RWPE2 (cell line): ENCODE results near the gene ZSWIM6.

Source experiments
- ATAC-seq: fragments of 200-7000 bp; cut with Tn5 transposase; 3 replicates; pipeline ENCODE4 v1.9.1; 2021; ENCODE audit warnings: low read depth
- DNase-seq: peaks from one replicate; pipeline ENCODE4 v3.0.0-alpha.2; 2020; ENCODE audit warnings: low spot score
- H3K27ac ChIP-seq: fragments of 450-650 bp; 2 replicates; pipeline ENCODE4 v1.5.1; 2017; ENCODE audit warnings: mild to moderate bottlenecking; ENCODE audit not compliant: poor library complexity, severe bottlenecking
- H3K27me3 ChIP-seq: fragments of 250-450 bp; sonication (Bioruptor Pico); 2 replicates; pipeline ENCODE4 v1.5.1; 2021; ENCODE audit warnings: mild to moderate bottlenecking, moderate library complexity; ENCODE audit not compliant: insufficient read depth, poor library complexity, severe bottlenecking
- H3K36me3 ChIP-seq: fragments of 250-450 bp; sonication (Bioruptor Pico); 2 replicates; pipeline ENCODE4 v1.5.1; 2020; ENCODE audit warnings: low read depth, mild to moderate bottlenecking, moderate library complexity
- H3K4me1 ChIP-seq: fragments of 250-450 bp; sonication (Bioruptor Pico); 2 replicates; pipeline ENCODE4 v1.5.1; 2021; ENCODE audit warnings: mild to moderate bottlenecking, moderate library complexity; ENCODE audit not compliant: insufficient read depth, poor library complexity, severe bottlenecking
- H3K4me3 ChIP-seq: fragments of 250-450 bp; sonication (Bioruptor Pico); 2 replicates; pipeline ENCODE4 v1.5.1; 2021; ENCODE audit warnings: mild to moderate bottlenecking, moderate library complexity; ENCODE audit not compliant: severe bottlenecking
- H3K9me3 ChIP-seq: fragments of 250-450 bp; sonication (Bioruptor Pico); 2 replicates; pipeline ENCODE4 v1.5.1; 2021; ENCODE audit warnings: mild to moderate bottlenecking, moderate library complexity; ENCODE audit not compliant: severe bottlenecking
- TF ChIP-seq, protein P1 (sequence below): fragments of 450-650 bp; IDR thresholded peaks from one replicate; pipeline ENCODE4 v1.5.1; 2017; ENCODE audit warnings: mild to moderate bottlenecking, moderate library complexity; ENCODE audit not compliant: poor library complexity, severe bottlenecking

The ZSWIM6 gene

DNA sequence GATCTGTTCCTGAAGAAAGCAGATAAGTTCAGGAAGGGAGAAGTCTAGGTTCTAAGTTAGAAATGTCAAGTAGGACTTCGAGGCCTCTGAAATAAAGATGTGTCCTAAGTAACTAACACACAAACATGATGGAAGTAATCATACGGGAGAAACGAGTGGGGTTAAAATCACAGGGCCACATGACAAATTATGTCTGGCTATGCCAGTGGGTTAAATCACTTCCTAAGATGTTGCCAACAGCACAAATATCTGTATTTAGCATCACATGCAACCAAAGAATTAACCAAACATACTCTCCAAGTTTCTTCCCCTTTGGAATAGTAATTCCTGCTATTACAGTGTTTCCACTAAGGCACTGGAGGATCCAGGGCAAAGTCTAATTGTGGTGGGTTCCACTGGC is 13.7 kb upstream of the ZSWIM6 start:
- Histone ChIP-seq H3K36me3 (no peaks in the 10 kb centered on the region), H3K9me3 (no peaks in the 10 kb centered on the region), H3K27ac (no peak overlapping the region), H3K4me3 (no peak overlapping the region), H3K27me3 (no peaks in the 10 kb centered on the region), H3K4me1 (peaks cover 37% of the 10 kb centered on the region)
- ATAC-seq (no peak), DNase-seq (no peak)
- TF ChIP-seq, protein P1, sequence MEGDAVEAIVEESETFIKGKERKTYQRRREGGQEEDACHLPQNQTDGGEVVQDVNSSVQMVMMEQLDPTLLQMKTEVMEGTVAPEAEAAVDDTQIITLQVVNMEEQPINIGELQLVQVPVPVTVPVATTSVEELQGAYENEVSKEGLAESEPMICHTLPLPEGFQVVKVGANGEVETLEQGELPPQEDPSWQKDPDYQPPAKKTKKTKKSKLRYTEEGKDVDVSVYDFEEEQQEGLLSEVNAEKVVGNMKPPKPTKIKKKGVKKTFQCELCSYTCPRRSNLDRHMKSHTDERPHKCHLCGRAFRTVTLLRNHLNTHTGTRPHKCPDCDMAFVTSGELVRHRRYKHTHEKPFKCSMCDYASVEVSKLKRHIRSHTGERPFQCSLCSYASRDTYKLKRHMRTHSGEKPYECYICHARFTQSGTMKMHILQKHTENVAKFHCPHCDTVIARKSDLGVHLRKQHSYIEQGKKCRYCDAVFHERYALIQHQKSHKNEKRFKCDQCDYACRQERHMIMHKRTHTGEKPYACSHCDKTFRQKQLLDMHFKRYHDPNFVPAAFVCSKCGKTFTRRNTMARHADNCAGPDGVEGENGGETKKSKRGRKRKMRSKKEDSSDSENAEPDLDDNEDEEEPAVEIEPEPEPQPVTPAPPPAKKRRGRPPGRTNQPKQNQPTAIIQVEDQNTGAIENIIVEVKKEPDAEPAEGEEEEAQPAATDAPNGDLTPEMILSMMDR = no peak

DNA sequence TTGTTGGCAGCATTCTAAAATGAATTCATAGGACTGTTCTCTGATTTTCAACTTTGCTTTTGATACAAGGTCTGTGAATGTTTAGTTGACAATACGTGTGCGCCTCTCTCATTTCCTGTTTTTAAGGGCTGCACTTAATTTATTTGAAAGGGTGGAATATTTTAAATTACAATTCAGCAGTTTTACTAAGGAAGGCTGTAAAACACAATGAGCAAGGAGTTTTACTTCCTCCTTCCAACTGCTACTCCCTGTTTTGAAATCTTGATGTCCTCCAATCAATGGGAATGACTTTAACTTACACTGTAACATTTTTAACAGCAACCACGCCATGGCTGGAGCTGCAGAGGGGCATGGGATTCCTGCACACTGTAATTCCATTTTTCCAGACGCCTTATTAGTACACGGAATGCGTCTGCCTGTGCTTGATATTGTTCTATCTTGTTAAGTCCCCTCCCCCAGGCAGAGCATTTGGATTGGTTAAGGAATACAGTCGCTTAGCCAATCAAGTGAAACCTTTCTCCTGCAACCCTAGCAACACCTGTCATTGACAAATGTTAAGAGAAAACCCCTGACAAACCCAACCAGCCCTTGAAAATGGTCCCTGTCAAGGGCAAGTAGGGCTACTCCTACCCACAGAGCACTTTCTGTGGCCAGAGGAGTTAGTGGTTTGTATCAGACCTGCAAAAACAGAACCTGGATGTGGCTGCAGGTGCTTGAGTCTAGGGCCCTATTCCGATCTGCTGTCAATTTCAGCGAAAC is 12.5 kb upstream of the ZSWIM6 start:
- ATAC-seq = no peak

DNA sequence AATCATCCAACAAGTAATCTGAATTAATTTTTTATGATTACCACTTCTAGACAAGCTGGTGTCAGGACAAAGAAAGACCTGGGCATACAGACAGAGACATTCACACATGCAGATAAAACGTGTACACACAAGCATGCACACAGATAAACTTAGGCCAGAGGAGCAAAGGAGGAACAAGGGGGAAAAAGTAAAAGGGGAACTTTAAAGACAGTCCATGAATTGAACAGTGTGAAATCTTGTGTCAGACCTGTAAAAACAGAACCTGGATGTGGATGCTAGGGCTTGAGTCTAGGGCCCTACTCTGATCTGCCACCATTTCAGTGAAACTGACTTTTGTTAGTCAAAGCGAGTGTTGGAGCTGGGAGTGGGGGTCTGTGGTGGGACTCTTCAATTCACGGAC is 11.2 kb upstream of the ZSWIM6 start:
- Histone ChIP-seq H3K36me3 (no peaks in the 10 kb centered on the region), H3K4me1 (peaks cover 24% of the 10 kb centered on the region), H3K27me3 (no peaks in the 10 kb centered on the region), H3K4me3 (no peak overlapping the region), H3K27ac (no peak overlapping the region), H3K9me3 (no peaks in the 10 kb centered on the region)
- TF ChIP-seq, protein P1 = no peak
- DNase-seq (no peak), ATAC-seq (no peak)

More for the DNA sequence above, 12.5 kb upstream of the ZSWIM6 start:
- H3K4me3 ChIP-seq = no peak overlapping the region
- H3K27me3 ChIP-seq = no peaks in the 10 kb centered on the region
- no peaks in the 10 kb centered on the region for H3K9me3 ChIP-seq
- TF ChIP-seq, protein P1 = no peak
- DNase-seq = no peak
- no peaks in the 10 kb centered on the region for H3K36me3 ChIP-seq
- no peak overlapping the region for H3K27ac ChIP-seq
- peaks cover 31% of the 10 kb centered on the region for H3K4me1 ChIP-seq

DNA sequence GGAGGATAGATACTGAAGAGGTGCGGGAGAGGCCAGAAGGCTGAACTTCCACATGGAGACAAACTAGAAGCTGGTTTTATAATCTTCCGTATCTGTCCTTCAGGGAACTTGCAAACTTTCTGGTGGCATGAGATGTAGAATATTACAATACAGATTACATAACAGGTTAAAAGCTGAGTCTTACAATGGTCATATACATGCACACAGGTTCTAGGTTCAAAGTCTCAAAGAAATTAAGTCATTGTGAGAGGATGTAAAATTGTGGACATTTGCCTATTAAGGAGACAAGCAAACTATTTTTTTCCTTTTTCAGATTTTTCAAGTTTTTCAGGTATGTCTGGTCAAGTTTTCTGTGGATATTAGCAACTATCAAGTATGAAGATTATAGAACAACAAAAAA is 10.4 kb upstream of the ZSWIM6 start:
- TF ChIP-seq, protein P1 = no peak
- H3K27me3 ChIP-seq = no peaks in the 10 kb centered on the region
- H3K4me3 ChIP-seq = no peak overlapping the region
- ATAC-seq (no peak), DNase-seq (no peak)
- no peaks in the 10 kb centered on the region for H3K9me3 ChIP-seq
- peaks cover 24% of the 10 kb centered on the region for H3K4me1 ChIP-seq
- no peaks in the 10 kb centered on the region for H3K36me3 ChIP-seq
- peak overlapping the region; percentile 90 for H3K27ac ChIP-seq
